HEK293 (cell line): ENCODE data around the gene ABCG1.

Experiments used
- CTCF ChIA-PET: fragments of 350-600 bp; formaldehyde crosslinking; extraction: SDS; loops from one replicate; lab custom pipeline; 2021; ENCODE audit warnings: antibody characterized with exemption; lab: Yijun Ruan, JAX
- POLR2A ChIA-PET: fragments of 300-600 bp; formaldehyde crosslinking; extraction: SDS; loops from one replicate; lab custom pipeline; 2020; ENCODE audit warnings: antibody characterized with exemption, inconsistent platforms; lab: Yijun Ruan, JAX
- H3K27ac ChIP-seq: fragments of 200-500 bp; sonication (Bioruptor generic); 2 replicates; pipeline ENCODE4 v1.5.1; 2014; ENCODE audit warnings: low read depth, low read length, control low read depth, inconsistent platforms; ENCODE audit errors: extremely low read depth
- H3K36me3 ChIP-seq, 2 experiments: fragments of 200-500 bp in 1 of 2; sonication (Bioruptor generic) in 1 of 2; 1 replicate in 1 of 2; 2 replicates in 1 of 2; pipeline ENCODE4 v1.5.1; 2014 to 2017; ENCODE audit warnings: inconsistent platforms in 2 of 2, low read length in 2 of 2; ENCODE audit not compliant: control insufficient read depth in 2 of 2, insufficient read depth in 1 of 2
- H3K4me1 ChIP-seq: fragments of 200-500 bp; sonication (Bioruptor generic); 2 replicates; pipeline ENCODE4 v1.5.1; 2014; ENCODE audit warnings: mild to moderate bottlenecking, low read length, inconsistent platforms; ENCODE audit not compliant: control insufficient read depth, insufficient read depth
- H3K4me3 ChIP-seq: 2 replicates; pipeline ENCODE4 v1.5.1; 2011; ENCODE audit warnings: low read depth, mild to moderate bottlenecking, control low read depth, low read length, moderate library complexity
- H3K9me3 ChIP-seq: fragments of 200-500 bp; sonication (Bioruptor generic); 2 replicates; pipeline ENCODE4 v1.5.1; 2014; ENCODE audit warnings: low read depth, low read length, inconsistent platforms; ENCODE audit not compliant: control insufficient read depth, insufficient read depth
- KLF16 ChIP-seq: fragments of 450-650 bp; formaldehyde crosslinking; IDR thresholded peaks from 2 replicates; pipeline ENCODE4 v1.5.1; 2017; ENCODE audit warnings: missing biosample characterization, missing genetic modification characterization
- OSR2 ChIP-seq: fragments of 450-650 bp; formaldehyde crosslinking; IDR thresholded peaks from 2 replicates; pipeline ENCODE4 v1.5.1; 2016; ENCODE audit warnings: missing biosample characterization, missing genetic modification characterization
- PBX3 ChIP-seq: sonication (generic); formaldehyde crosslinking; IDR thresholded peaks from 2 replicates; pipeline ENCODE4 v1.8.1; 2022; ENCODE audit warnings: mild to moderate bottlenecking, moderate library complexity, missing genetic modification reagents
- ZBTB44 ChIP-seq: fragments of 450-650 bp; IDR thresholded peaks from 2 replicates; pipeline ENCODE4 v1.5.1; 2018; ENCODE audit warnings: missing biosample characterization, mild to moderate bottlenecking, missing genetic modification characterization
- ZBTB48 ChIP-seq: fragments of 450-650 bp; formaldehyde crosslinking; IDR thresholded peaks from 2 replicates; pipeline ENCODE4 v1.5.1; 2016; ENCODE audit warnings: missing biosample characterization, missing genetic modification characterization
- ZNF184 ChIP-seq: fragments of 450-650 bp; IDR thresholded peaks from 2 replicates; pipeline ENCODE4 v1.5.1; 2018; ENCODE audit warnings: missing biosample characterization, mild to moderate bottlenecking, missing genetic modification characterization
- ZNF292 ChIP-seq: fragments of 450-650 bp; formaldehyde crosslinking; IDR thresholded peaks from 2 replicates; pipeline ENCODE4 v1.5.1; 2016; ENCODE audit warnings: low read depth, missing biosample characterization, missing genetic modification characterization, borderline replicate concordance
- ZNF37A ChIP-seq: fragments of 450-650 bp; IDR thresholded peaks from 2 replicates; pipeline ENCODE4 v1.5.1; 2018; ENCODE audit warnings: missing biosample characterization, missing genetic modification characterization
- ZNF416 ChIP-seq: fragments of 450-650 bp; formaldehyde crosslinking; IDR thresholded peaks from 2 replicates; pipeline ENCODE4 v1.5.1; 2016; ENCODE audit warnings: missing biosample characterization, missing genetic modification characterization
- ZNF433 ChIP-seq: fragments of 450-650 bp; formaldehyde crosslinking; IDR thresholded peaks from 2 replicates; pipeline ENCODE4 v1.5.1; 2016; ENCODE audit warnings: missing biosample characterization, missing genetic modification characterization, low read depth
- ZNF529 ChIP-seq: fragments of 450-650 bp; formaldehyde crosslinking; IDR thresholded peaks from 2 replicates; pipeline ENCODE4 v1.5.1; 2017; ENCODE audit warnings: missing genetic modification characterization, missing biosample characterization; ENCODE audit not compliant: insufficient replicate concordance
- ZNF561 ChIP-seq: fragments of 450-650 bp; IDR thresholded peaks from 2 replicates; pipeline ENCODE4 v1.5.1; 2018; ENCODE audit warnings: missing biosample characterization, missing genetic modification characterization, borderline replicate concordance
- ZNF600 ChIP-seq: fragments of 450-650 bp; formaldehyde crosslinking; IDR thresholded peaks from 2 replicates; pipeline ENCODE4 v1.5.1; 2016; ENCODE audit warnings: missing biosample characterization, missing genetic modification characterization
- TF ChIP-seq, protein P1 (sequence below): fragments of 450-650 bp; formaldehyde crosslinking; IDR thresholded peaks from 2 replicates; pipeline ENCODE4 v1.5.1; 2016; ENCODE audit warnings: missing biosample characterization, missing genetic modification characterization
- TF ChIP-seq, protein P2 (sequence below): fragments of 450-650 bp; formaldehyde crosslinking; IDR thresholded peaks from 2 replicates; pipeline ENCODE4 v1.5.1; 2016; ENCODE audit warnings: missing biosample characterization, missing genetic modification characterization
- TF ChIP-seq, protein P3 (sequence below): fragments of 450-650 bp; formaldehyde crosslinking; IDR thresholded peaks from 2 replicates; pipeline ENCODE4 v1.5.1; 2016; ENCODE audit warnings: missing biosample characterization, missing genetic modification characterization, borderline replicate concordance

Gene ABCG1

DNA sequence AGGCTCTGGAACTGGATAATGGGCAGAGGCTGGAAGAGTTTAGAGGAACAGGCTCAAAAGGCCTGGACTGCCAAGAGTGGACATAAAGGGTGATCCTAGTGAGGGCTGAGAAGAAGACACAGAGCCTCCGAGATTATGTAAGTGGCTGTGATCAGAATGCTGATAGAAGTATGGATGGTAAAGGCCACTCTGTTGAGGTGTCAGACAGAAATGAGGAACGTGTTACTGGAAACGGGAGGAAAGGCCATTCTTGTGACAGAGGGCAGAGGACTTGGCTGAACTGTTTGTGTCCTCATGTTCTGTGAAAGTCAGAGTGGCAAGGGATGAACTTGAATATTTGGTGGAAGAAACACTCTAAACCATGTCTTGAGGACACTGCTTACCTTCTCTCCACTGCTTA is 6.7 kb upstream of the ABCG1 start:
- H3K4me1 ChIP-seq, result no peaks in the 10 kb centered on the region
- POLR2A ChIA-PET, result no interaction called here
- H3K27ac ChIP-seq, result no peak overlapping the region
- no peak for TF ChIP-seq ZNF416 (tag by site-specific recombination)
- H3K36me3 ChIP-seq, result no peaks in the 10 kb centered on the region
- CTCF ChIA-PET, result no interaction called here
- no peaks in the 10 kb centered on the region for H3K9me3 ChIP-seq
- no peak overlapping the region for H3K4me3 ChIP-seq

GRCh38 chr21:42213082-42213774 is 5.7 kb upstream of the ABCG1 start:
- no peak for TF ChIP-seq ZNF433 (tag by site-specific recombination)
- TF ChIP-seq PBX3 (CRISPR knock-in tag), result no peak
- TF ChIP-seq ZBTB44 (tag by site-specific recombination), result no peak
- TF ChIP-seq KLF16, result no peak
- TF ChIP-seq ZNF600, result no peak
- no peak for TF ChIP-seq ZNF416 (tag by site-specific recombination)
- TF ChIP-seq, protein P1, sequence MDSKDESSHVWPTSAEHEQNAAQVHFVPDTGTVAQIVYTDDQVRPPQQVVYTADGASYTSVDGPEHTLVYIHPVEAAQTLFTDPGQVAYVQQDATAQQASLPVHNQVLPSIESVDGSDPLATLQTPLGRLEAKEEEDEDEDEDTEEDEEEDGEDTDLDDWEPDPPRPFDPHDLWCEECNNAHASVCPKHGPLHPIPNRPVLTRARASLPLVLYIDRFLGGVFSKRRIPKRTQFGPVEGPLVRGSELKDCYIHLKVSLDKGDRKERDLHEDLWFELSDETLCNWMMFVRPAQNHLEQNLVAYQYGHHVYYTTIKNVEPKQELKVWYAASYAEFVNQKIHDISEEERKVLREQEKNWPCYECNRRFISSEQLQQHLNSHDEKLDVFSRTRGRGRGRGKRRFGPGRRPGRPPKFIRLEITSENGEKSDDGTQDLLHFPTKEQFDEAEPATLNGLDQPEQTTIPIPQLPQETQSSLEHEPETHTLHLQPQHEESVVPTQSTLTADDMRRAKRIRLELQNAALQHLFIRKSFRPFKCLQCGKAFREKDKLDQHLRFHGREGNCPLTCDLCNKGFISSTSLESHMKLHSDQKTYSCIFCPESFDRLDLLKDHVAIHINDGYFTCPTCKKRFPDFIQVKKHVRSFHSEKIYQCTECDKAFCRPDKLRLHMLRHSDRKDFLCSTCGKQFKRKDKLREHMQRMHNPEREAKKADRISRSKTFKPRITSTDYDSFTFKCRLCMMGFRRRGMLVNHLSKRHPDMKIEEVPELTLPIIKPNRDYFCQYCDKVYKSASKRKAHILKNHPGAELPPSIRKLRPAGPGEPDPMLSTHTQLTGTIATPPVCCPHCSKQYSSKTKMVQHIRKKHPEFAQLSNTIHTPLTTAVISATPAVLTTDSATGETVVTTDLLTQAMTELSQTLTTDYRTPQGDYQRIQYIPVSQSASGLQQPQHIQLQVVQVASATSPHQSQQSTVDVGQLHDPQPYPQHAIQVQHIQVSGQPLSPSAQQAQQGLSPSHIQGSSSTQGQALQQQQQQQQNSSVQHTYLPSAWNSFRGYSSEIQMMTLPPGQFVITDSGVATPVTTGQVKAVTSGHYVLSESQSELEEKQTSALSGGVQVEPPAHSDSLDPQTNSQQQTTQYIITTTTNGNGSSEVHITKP, result no peak
- no peak for TF ChIP-seq ZBTB48 (tag by site-specific recombination)
- TF ChIP-seq OSR2 (tag by site-specific recombination), result no peak
- no peak for TF ChIP-seq ZNF292
- TF ChIP-seq, protein P2, sequence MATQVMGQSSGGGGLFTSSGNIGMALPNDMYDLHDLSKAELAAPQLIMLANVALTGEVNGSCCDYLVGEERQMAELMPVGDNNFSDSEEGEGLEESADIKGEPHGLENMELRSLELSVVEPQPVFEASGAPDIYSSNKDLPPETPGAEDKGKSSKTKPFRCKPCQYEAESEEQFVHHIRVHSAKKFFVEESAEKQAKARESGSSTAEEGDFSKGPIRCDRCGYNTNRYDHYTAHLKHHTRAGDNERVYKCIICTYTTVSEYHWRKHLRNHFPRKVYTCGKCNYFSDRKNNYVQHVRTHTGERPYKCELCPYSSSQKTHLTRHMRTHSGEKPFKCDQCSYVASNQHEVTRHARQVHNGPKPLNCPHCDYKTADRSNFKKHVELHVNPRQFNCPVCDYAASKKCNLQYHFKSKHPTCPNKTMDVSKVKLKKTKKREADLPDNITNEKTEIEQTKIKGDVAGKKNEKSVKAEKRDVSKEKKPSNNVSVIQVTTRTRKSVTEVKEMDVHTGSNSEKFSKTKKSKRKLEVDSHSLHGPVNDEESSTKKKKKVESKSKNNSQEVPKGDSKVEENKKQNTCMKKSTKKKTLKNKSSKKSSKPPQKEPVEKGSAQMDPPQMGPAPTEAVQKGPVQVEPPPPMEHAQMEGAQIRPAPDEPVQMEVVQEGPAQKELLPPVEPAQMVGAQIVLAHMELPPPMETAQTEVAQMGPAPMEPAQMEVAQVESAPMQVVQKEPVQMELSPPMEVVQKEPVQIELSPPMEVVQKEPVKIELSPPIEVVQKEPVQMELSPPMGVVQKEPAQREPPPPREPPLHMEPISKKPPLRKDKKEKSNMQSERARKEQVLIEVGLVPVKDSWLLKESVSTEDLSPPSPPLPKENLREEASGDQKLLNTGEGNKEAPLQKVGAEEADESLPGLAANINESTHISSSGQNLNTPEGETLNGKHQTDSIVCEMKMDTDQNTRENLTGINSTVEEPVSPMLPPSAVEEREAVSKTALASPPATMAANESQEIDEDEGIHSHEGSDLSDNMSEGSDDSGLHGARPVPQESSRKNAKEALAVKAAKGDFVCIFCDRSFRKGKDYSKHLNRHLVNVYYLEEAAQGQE (tag by site-specific recombination), result no peak
- no peak for TF ChIP-seq ZNF184
- TF ChIP-seq, protein P3, sequence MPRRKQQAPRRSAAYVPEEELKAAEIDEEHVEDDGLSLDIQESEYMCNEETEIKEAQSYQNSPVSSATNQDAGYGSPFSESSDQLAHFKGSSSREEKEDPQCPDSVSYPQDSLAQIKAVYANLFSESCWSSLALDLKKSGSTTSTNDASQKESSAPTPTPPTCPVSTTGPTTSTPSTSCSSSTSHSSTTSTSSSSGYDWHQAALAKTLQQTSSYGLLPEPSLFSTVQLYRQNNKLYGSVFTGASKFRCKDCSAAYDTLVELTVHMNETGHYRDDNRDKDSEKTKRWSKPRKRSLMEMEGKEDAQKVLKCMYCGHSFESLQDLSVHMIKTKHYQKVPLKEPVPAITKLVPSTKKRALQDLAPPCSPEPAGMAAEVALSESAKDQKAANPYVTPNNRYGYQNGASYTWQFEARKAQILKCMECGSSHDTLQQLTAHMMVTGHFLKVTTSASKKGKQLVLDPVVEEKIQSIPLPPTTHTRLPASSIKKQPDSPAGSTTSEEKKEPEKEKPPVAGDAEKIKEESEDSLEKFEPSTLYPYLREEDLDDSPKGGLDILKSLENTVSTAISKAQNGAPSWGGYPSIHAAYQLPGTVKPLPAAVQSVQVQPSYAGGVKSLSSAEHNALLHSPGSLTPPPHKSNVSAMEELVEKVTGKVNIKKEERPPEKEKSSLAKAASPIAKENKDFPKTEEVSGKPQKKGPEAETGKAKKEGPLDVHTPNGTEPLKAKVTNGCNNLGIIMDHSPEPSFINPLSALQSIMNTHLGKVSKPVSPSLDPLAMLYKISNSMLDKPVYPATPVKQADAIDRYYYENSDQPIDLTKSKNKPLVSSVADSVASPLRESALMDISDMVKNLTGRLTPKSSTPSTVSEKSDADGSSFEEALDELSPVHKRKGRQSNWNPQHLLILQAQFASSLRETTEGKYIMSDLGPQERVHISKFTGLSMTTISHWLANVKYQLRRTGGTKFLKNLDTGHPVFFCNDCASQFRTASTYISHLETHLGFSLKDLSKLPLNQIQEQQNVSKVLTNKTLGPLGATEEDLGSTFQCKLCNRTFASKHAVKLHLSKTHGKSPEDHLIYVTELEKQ (tag by site-specific recombination), result no peak
- TF ChIP-seq ZNF37A (tag by site-specific recombination), result no peak
- TF ChIP-seq ZNF529 (tag by site-specific recombination), result no peak
- no peak for TF ChIP-seq ZNF561 (tag by site-specific recombination)
- POLR2A ChIA-PET, result no interaction called here
- Histone ChIP-seq H3K4me3 (no peak overlapping the region), H3K4me1 (no peaks in the 10 kb centered on the region), H3K27ac (no peak overlapping the region), H3K9me3 (no peaks in the 10 kb centered on the region), H3K36me3 (no peaks in the 10 kb centered on the region)
- CTCF ChIA-PET, result no interaction called here
